Measurements from ENCODE around the gene THAP3. TPM values are rescaled to one million over a fixed set of nuclear protein-coding genes. Genes with fewer than 3 reads are reported as not detected.
"Not testable (repeated sequence)": the region's sequence is repeated elsewhere in the genome, so short reads cannot be mapped to it uniquely, and the experiment has no call there.

The THAP3 gene
- total RNA-seq, 1 experiment from 2014 or later: 25.0 TPM

GRCh38 chr1:6591222-6591621 is 33.4 kb upstream of the THAP3 start:
- DNase-seq (ENCODE audit: low read depth): no peak

- DNase-seq (ENCODE audit: low read depth): no peak
These were observed 33.0 kb upstream of the THAP3 start for GRCh38 chr1:6591644-6592043.

GRCh38 chr1:6592441-6592840 is 32.2 kb upstream of the THAP3 start:
- no peak for DNase-seq (ENCODE audit: low read depth)

- no peak for DNase-seq (ENCODE audit: low read depth)
These were observed 31.6 kb upstream of the THAP3 start for GRCh38 chr1:6592865-6593593.

- no peak for DNase-seq (ENCODE audit: low read depth)
These were observed 30.9 kb upstream of the THAP3 start for GRCh38 chr1:6593810-6594209.

- no peak for DNase-seq (ENCODE audit: low read depth)
These were observed 29.5 kb upstream of the THAP3 start for GRCh38 chr1:6594977-6595740.

- no peak for DNase-seq (ENCODE audit: low read depth)
These were observed 28.3 kb upstream of the THAP3 start for GRCh38 chr1:6596351-6596750.

- DNase-seq (ENCODE audit: low read depth): no peak
These were observed 27.5 kb upstream of the THAP3 start for GRCh38 chr1:6596886-6597776.

GRCh38 chr1:6597777-6598131 is 26.9 kb upstream of the THAP3 start:
- DNase-seq (ENCODE audit: low read depth): no peak

GRCh38 chr1:6599141-6599975 is 25.3 kb upstream of the THAP3 start:
- no peak for DNase-seq (ENCODE audit: low read depth)

- not testable (repeated sequence) for DNase-seq (ENCODE audit: low read depth)
These were observed 24.7 kb upstream of the THAP3 start for GRCh38 chr1:6599991-6600390.

GRCh38 chr1:6600410-6601048 is 24.1 kb upstream of the THAP3 start:
- DNase-seq (ENCODE audit: low read depth): peak; percentile 58

GRCh38 chr1:6601049-6601922 is 23.4 kb upstream of the THAP3 start:
- peak; percentile 97 for DNase-seq (ENCODE audit: low read depth)

- no peak for DNase-seq (ENCODE audit: low read depth)
These were observed 22.6 kb upstream of the THAP3 start for GRCh38 chr1:6601923-6602668.

GRCh38 chr1:6602669-6603237 is 21.9 kb upstream of the THAP3 start, which contains the start of gene KLHL21:
TSS of gene KLHL21 (minus strand) at chr1:6602869. CDS start at chr1:6602817, 52 bp downstream.
- peak; percentile 86 for DNase-seq (ENCODE audit: low read depth)

- peak; percentile 87 for DNase-seq (ENCODE audit: low read depth)
These were observed 21.3 kb upstream of the THAP3 start for GRCh38 chr1:6603238-6603914.

GRCh38 chr1:6603915-6604558 is 20.6 kb upstream of the THAP3 start:
- DNase-seq (ENCODE audit: low read depth): peak; percentile 78

Data from LHCN-M2 (cell line).